Frontal cortex (tissue), 4 donors: ENCODE measurements around the gene RAPGEF3. TPM values are rescaled to one million over a fixed set of nuclear protein-coding genes. Genes with fewer than 3 reads are reported as not detected.
A peak's percentile ranks its signal among the peaks of the same experiment; 100 is the strongest.

Experiments
- DNase-seq, 2 donors: peaks; one replicate each; pipeline ENCODE4 v3.0.0; 2012; ENCODE audit warnings: low spot score in 2 of 2
- FAIRE-seq: peaks from 2 replicates; lab custom pipeline; 2012; peaks lifted over from hg19 to GRCh38; lab: Jason Lieb, UNC
- total RNA-seq: library from RNA; depleted of rRNA; stranded (reverse); fragments of >200 nt; gene quantifications from one replicate; pipeline ENCODE4 v1.2.3, GENCODE V29; 2014
- donor health status: control.
- donor health status: control.
- donor health status: control.

RAPGEF3 gene
- 7.7 TPM for total RNA-seq

GRCh38 chr12:47758834-47759690 is at the start of gene RAPGEF3:
Gene RAPGEF3, minus strand, starts transcription at chr12:47758880. Its CDS starts 324 bp downstream, at chr12:47758556.
- FAIRE-seq = no peak
- peak; percentile 85 to 92 for DNase-seq

- peak in 1 of 2 donors; percentile 63 for DNase-seq
- no peak for FAIRE-seq
These were observed 49.4 kb upstream of the RAPGEF3 start for GRCh38 chr12:47808050-47808449.

- DNase-seq (no peak), FAIRE-seq (no peak)
These were observed 48.7 kb upstream of the RAPGEF3 start for GRCh38 chr12:47807338-47807737.

GRCh38 chr12:47805417-47805816 is 46.7 kb upstream of the RAPGEF3 start:
- DNase-seq (no peak), FAIRE-seq (no peak)

GRCh38 chr12:47804171-47804570 is 45.5 kb upstream of the RAPGEF3 start:
- DNase-seq (no peak), FAIRE-seq (no peak)

GRCh38 chr12:47803191-47803875 is 44.7 kb upstream of the RAPGEF3 start:
- no peak for FAIRE-seq

GRCh38 chr12:47802312-47802711 is 43.6 kb upstream of the RAPGEF3 start:
- DNase-seq (no peak), FAIRE-seq (no peak)

More at GRCh38 chr12:47803191-47803875, 44.7 kb upstream of the RAPGEF3 start:
- DNase-seq = no peak

GRCh38 chr12:47801904-47802246 is 43.2 kb upstream of the RAPGEF3 start:
- DNase-seq (no peak), FAIRE-seq (no peak)

GRCh38 chr12:47801170-47801903 is 42.7 kb upstream of the RAPGEF3 start:
- DNase-seq (no peak), FAIRE-seq (no peak)

- FAIRE-seq = no peak
- no peak for DNase-seq
These were observed 41.9 kb upstream of the RAPGEF3 start for GRCh38 chr12:47800582-47800981.

- FAIRE-seq (no peak), DNase-seq (peak; percentile 51 to 66)
These were observed 40.8 kb upstream of the RAPGEF3 start for GRCh38 chr12:47799357-47799955.

GRCh38 chr12:47798382-47798948 is 39.8 kb upstream of the RAPGEF3 start:
- DNase-seq = no peak
- no peak for FAIRE-seq

- DNase-seq (peak; percentile 68 to 71), FAIRE-seq (no peak)
These were observed 38.8 kb upstream of the RAPGEF3 start for GRCh38 chr12:47797441-47797840.

- DNase-seq (no peak), FAIRE-seq (no peak)
These were observed 37.2 kb upstream of the RAPGEF3 start for GRCh38 chr12:47795814-47796411.

- DNase-seq (no peak), FAIRE-seq (no peak)
These were observed 36.6 kb upstream of the RAPGEF3 start for GRCh38 chr12:47795121-47795813.

GRCh38 chr12:47794679-47795078 is 36.0 kb upstream of the RAPGEF3 start:
- FAIRE-seq (no peak), DNase-seq (no peak)

GRCh38 chr12:47793015-47793681 is 34.5 kb upstream of the RAPGEF3 start:
- FAIRE-seq (no peak), DNase-seq (no peak)

- no peak for DNase-seq
- FAIRE-seq = no peak
These were observed 33.2 kb upstream of the RAPGEF3 start for GRCh38 chr12:47791874-47792273.
